ENCODE results near the gene PNMA6F. TPM values are rescaled to one million over a fixed set of nuclear protein-coding genes. Genes with fewer than 3 reads are reported as not detected.

Gene PNMA6F
- total RNA-seq, 2 donors from 2014 or later = not detected

- no peak overlapping the region for H3K27ac Mint-ChIP-seq
- peaks cover 5% of the 10 kb centered on the region for H3K27me3 Mint-ChIP-seq (ENCODE audit: low read depth)
- DNase-seq (no peak), ATAC-seq (replicated peaks in 1 of 2) (no peak)
- H3K4me3 Mint-ChIP-seq = no peak overlapping the region
- H3K9me3 Mint-ChIP-seq = no peaks in the 10 kb centered on the region
- H3K36me3 Mint-ChIP-seq (ENCODE audit: insufficient read depth in 2 of 2) = peaks cover 9 to 12% of the 10 kb centered on the region in 2 donors
- peaks cover 20% of the 10 kb centered on the region for H3K4me1 Mint-ChIP-seq (ENCODE audit: low read depth)
These were observed 26.0 kb upstream of the PNMA6F start for GRCh38 chrX:153347530-153347929.

DNA sequence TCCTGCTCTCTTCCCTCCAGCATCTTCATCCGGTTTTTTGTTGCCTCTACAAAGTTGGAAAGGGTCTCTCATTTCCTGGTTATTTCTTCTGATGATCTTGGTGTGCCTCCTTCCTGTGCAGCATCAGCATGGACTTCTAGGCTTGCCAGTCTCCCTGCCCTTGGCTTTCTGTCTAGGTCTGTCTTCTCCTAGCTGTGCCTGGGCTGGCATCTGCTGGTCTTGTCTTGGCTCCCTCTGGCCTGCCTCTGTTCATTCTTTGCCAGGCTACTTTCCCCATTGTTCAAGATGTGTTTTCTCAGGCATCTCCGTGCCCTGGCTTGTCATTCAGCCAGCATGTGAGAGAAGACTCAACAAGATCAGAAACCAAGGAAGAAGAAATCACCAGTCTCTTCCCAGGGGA lies 22.1 kb upstream of the PNMA6F start:
- peak overlapping the region; percentile 42 to 48 for H3K4me3 Mint-ChIP-seq
- no peak for DNase-seq

DNA sequence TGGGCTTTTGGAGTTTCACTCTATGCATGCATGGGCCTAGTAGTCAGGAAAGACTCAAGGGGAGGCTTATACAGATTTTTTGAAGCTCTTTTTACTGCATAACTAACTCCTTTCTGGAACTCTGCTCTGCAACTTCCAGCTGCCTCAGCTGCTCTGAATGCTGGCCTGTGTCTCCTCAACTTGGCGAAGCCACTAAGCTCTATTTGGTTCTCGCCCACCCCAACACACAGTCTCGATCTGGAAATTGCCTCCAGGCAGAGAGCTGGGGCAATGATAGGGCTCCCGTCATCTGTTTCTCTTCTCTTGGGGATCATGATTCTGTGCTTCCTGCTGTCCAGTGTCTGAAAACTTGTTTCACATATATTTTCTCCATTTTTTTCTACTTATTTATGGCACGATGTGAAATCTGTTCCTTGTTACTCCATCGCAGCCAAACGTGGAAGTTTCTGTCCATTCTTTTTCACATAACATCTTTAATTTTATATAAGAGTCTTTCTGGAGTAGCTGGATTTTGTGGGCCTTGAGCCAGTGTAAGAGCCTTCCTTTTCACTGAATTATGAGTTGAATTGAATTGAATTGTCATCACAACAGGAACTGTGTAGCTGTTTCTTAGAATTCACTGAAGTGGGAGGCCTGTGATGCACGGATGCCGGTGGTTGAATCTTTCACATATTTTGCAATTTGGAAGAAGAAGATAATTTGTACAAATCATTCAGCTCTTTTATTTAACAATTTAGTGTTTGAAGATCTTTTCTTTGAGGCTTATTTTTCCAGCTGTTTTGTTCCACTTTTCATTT lies 21.4 kb upstream of the PNMA6F start:
- Mint-ChIP-seq H3K4me3 (peak overlapping the region in 1 of 2 donors; percentile 42), H3K27ac (peak overlapping the region; percentile 97), H3K9me3 (no peaks in the 10 kb centered on the region), H3K36me3 (ENCODE audit: insufficient read depth in 2 of 2) (peaks cover 23 to 25% of the 10 kb centered on the region in 2 donors), H3K4me1 (ENCODE audit: low read depth) (peaks cover 48% of the 10 kb centered on the region), H3K27me3 (ENCODE audit: low read depth) (peaks cover 5% of the 10 kb centered on the region)
- no peak for DNase-seq
- peak in 1 of 2 donors; percentile 71 for ATAC-seq (replicated peaks in 1 of 2)

More for the DNA sequence above, 22.1 kb upstream of the PNMA6F start:
- no peak for ATAC-seq (replicated peaks in 1 of 2)
- H3K27ac Mint-ChIP-seq = peak overlapping the region; percentile 97
- peaks cover 41% of the 10 kb centered on the region for H3K4me1 Mint-ChIP-seq (ENCODE audit: low read depth)
- peaks cover 5% of the 10 kb centered on the region for H3K27me3 Mint-ChIP-seq (ENCODE audit: low read depth)
- H3K36me3 Mint-ChIP-seq (ENCODE audit: insufficient read depth in 2 of 2) = peaks cover 21 to 25% of the 10 kb centered on the region in 2 donors
- no peaks in the 10 kb centered on the region for H3K9me3 Mint-ChIP-seq

GRCh38 chrX:153340111-153340510 lies 18.5 kb upstream of the PNMA6F start:
- Mint-ChIP-seq H3K27me3 (ENCODE audit: low read depth) (peaks cover 5% of the 10 kb centered on the region), H3K4me1 (ENCODE audit: low read depth) (peaks cover 76% of the 10 kb centered on the region), H3K9me3 (no peaks in the 10 kb centered on the region), H3K4me3 (no peak overlapping the region), H3K36me3 (ENCODE audit: insufficient read depth in 2 of 2) (peaks cover 20 to 27% of the 10 kb centered on the region in 2 donors), H3K27ac (peak overlapping the region; percentile 63)
- DNase-seq = no peak
- no peak for ATAC-seq (replicated peaks in 1 of 2)

- no peak for ATAC-seq (replicated peaks in 1 of 2)
- Mint-ChIP-seq H3K36me3 (ENCODE audit: insufficient read depth in 2 of 2) (peaks cover 18 to 27% of the 10 kb centered on the region in 2 donors), H3K9me3 (no peaks in the 10 kb centered on the region), H3K27ac (no peak overlapping the region), H3K4me1 (ENCODE audit: low read depth) (peaks cover 78% of the 10 kb centered on the region), H3K27me3 (ENCODE audit: low read depth) (peaks cover 5% of the 10 kb centered on the region), H3K4me3 (no peak overlapping the region)
- no peak for DNase-seq
These were observed 18.1 kb upstream of the PNMA6F start for GRCh38 chrX:153339662-153340061.

DNA sequence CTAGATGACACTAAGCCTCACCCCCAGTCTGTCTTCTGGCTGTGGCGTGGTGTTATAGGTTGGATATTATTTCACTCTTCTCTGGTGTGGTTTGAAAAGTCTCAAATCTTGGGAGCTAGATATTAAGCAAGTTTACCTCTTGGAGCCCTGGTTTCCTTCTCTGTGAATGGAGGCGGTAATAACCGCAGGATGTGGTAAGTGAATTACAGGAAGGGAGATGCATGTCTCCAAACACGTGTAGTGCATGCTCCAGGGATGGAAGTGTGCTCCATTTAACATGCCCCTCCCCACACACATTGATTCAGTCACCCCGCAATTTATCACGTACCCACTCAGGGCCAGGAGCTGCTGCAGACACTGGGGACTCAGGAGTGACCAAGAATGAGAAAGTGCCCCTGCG lies 17.3 kb upstream of the PNMA6F start:
- peaks cover 75% of the 10 kb centered on the region for H3K4me1 Mint-ChIP-seq (ENCODE audit: low read depth)

DNA sequence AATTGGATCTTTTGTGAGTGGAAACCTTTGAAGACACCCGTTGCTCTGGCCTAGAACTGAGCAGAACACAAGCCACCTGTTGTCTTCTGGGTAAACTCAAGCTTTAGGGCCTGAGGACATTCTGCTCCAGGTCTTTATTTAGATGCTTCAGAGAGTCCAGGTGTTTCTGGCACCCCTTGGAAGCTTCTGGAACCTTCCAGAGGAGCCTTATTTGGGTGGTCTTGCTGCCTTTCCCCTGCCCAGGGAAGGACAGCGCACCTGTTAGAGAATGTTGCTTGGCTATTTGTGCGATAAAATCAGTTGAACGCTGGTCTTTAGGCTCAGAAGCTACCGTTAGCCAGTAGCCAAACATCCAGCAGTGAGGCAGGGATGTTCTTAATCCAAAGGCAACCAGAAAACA lies 15.4 kb upstream of the PNMA6F start:
- peak overlapping the region; percentile 24 for H3K27ac Mint-ChIP-seq
- H3K27me3 Mint-ChIP-seq (ENCODE audit: low read depth) = no peaks in the 10 kb centered on the region

More for the DNA sequence above, 17.3 kb upstream of the PNMA6F start:
- Mint-ChIP-seq H3K9me3 (no peaks in the 10 kb centered on the region), H3K27ac (no peak overlapping the region), H3K36me3 (ENCODE audit: insufficient read depth in 2 of 2) (peaks cover 19 to 25% of the 10 kb centered on the region in 2 donors), H3K4me3 (peak overlapping the region in 1 of 2 donors; percentile 85), H3K27me3 (ENCODE audit: low read depth) (peaks cover 5% of the 10 kb centered on the region)
- DNase-seq = no peak
- no peak for ATAC-seq (replicated peaks in 1 of 2)

GRCh38 chrX:153336121-153336894 lies 14.7 kb upstream of the PNMA6F start:
- no peaks in the 10 kb centered on the region for H3K27me3 Mint-ChIP-seq (ENCODE audit: low read depth)
- peak overlapping the region; percentile 84 to 85 for H3K4me3 Mint-ChIP-seq
- peak in 1 of 2 donors; percentile 6 for DNase-seq
- no peaks in the 10 kb centered on the region for H3K9me3 Mint-ChIP-seq
- H3K27ac Mint-ChIP-seq = peak overlapping the region; percentile 52
- no peak for ATAC-seq (replicated peaks in 1 of 2)
- H3K4me1 Mint-ChIP-seq (ENCODE audit: low read depth) = peaks cover 59% of the 10 kb centered on the region
- H3K36me3 Mint-ChIP-seq (ENCODE audit: insufficient read depth in 2 of 2) = peaks cover 15 to 16% of the 10 kb centered on the region in 2 donors

More for the DNA sequence above, 15.4 kb upstream of the PNMA6F start:
- DNase-seq (no peak), ATAC-seq (replicated peaks in 1 of 2) (no peak)
- H3K36me3 Mint-ChIP-seq (ENCODE audit: insufficient read depth in 2 of 2) = peaks cover 16 to 22% of the 10 kb centered on the region in 2 donors
- peaks cover 65% of the 10 kb centered on the region for H3K4me1 Mint-ChIP-seq (ENCODE audit: low read depth)
- H3K4me3 Mint-ChIP-seq = peak overlapping the region; percentile 49 to 85
- H3K9me3 Mint-ChIP-seq = no peaks in the 10 kb centered on the region

DNA sequence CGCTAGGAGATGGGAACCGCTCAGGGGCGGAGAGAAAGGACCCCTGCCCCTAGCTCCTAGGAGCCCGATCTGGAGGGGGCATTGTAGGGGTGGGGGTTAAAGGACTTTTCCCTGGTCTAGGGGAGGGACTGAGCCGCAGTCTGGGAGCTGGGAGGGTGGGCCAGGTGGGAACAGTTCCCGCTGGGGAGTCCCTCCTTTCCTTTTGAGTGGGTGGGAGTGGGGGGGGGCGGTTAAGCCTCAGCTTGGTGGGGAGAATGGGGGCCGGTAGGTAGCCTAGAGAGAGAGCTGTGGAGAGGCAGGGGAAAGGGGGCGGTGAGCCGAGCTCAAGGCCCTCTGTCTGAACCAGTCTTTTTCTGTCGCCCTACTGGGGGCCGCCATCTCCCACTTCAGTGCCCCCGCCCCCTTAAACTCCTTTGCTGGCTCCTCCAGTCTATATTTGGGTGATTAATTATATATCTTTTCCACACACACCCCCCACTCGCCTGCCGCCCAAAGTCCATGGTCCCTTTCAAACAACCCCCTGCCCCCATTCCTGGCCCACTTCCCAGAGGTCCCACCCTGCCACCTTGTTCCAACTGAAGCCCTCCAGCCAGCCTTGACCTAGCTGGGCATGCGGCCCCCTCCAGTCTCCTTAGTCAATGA lies 13.2 kb upstream of the PNMA6F start:
- no peak for ATAC-seq (replicated peaks in 1 of 2)
- Mint-ChIP-seq H3K4me3 (peak overlapping the region; percentile 84 to 85), H3K27ac (peak overlapping the region; percentile 54), H3K4me1 (ENCODE audit: low read depth) (peaks cover 50% of the 10 kb centered on the region), H3K27me3 (ENCODE audit: low read depth) (peaks cover 9% of the 10 kb centered on the region), H3K9me3 (no peaks in the 10 kb centered on the region), H3K36me3 (ENCODE audit: insufficient read depth in 2 of 2) (peaks cover 10 to 12% of the 10 kb centered on the region in 2 donors)
- no peak for DNase-seq

DNA sequence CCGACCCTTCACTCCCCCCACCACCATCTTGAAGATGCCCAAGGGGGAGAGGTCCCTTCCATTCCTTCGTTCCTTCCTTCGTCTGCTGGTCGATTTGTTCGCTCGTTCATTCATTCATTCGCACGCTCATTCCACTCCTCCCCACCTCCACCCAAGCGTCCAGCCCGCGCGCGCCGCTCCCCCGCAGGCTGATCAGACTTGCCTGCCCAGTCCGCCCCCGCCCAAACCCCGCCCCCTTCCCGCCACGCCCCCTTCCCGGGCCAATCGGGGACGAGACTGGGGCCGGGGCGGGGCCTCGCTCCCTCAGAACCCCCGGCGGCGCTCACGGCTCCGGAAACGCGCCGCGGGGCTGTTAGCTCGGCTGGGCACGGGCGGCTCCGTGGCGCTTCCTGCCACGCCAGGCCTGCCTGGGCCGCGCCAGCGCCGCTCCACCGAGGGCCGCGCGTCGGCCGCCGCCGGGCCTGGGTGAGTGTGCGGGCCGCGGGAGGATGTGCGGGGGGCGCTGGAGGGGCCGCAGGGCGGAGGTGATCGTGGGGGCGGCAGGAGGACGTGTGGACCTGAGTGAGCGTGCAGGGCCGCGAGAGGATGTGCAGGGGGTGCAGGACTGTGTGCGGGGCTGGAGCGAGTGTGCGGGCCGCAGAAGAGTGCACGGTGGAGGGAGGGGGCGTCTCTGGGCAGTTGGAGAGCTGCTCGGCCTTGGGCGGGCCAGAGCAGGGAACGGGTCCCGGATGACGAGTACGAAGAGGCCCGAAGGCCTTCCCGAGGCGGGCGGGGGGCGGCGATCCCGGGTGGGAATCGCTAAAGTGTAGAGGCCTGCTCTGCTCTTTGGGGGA lies 12.5 kb upstream of the PNMA6F start, which contains the start of gene ZNF275:
Gene ZNF275, plus strand, starts transcription at position 333 of the 833 bp plus-strand sequence. CDS start 2,527 bp downstream, outside the sequence.
- peaks cover 8 to 11% of the 10 kb centered on the region in 2 donors for H3K36me3 Mint-ChIP-seq (ENCODE audit: insufficient read depth in 2 of 2)

DNA sequence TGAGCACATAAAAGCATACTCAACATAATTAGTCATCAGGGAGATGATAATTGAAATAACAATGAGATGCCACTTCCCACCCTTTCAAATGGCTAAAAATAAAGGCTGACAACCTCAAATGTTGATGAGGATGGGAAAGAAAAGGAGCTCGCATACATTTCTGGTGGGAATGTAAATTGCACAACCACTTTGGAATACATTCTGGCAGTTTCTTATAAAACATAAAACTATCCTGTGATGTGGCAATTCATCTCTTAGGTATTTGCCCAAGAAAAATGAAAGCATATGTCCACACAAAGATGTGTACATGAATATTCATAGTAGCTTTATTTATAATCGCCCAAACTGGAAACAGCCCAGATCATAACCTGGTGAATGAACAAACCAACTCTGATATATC lies 11.7 kb upstream of the PNMA6F start:
- Mint-ChIP-seq H3K36me3 (ENCODE audit: insufficient read depth in 2 of 2) (peaks cover 4 to 5% of the 10 kb centered on the region in 2 donors), H3K27me3 (ENCODE audit: low read depth) (peaks cover 19% of the 10 kb centered on the region), H3K4me3 (peak overlapping the region; percentile 85 to 89), H3K9me3 (no peaks in the 10 kb centered on the region), H3K27ac (no peak overlapping the region), H3K4me1 (ENCODE audit: low read depth) (peaks cover 41% of the 10 kb centered on the region)
- ATAC-seq (replicated peaks in 1 of 2) (no peak), DNase-seq (no peak)

More for the DNA sequence above, 12.5 kb upstream of the PNMA6F start, which contains the start of gene ZNF275:
- H3K27ac Mint-ChIP-seq = peak within 1 kb of the TSS; percentile 54
- DNase-seq (peak; percentile 83 to 85), ATAC-seq (replicated peaks in 1 of 2) (peak; percentile 97 to 98)
- H3K4me1 Mint-ChIP-seq (ENCODE audit: low read depth) = peaks cover 48% of the 10 kb centered on the region
- H3K27me3 Mint-ChIP-seq (ENCODE audit: low read depth) = peaks cover 11% of the 10 kb centered on the region
- peak within 1 kb of the TSS; percentile 85 to 89 for H3K4me3 Mint-ChIP-seq
- H3K9me3 Mint-ChIP-seq = no peaks in the 10 kb centered on the region

GRCh38 chrX:153327561-153327960 lies 6.0 kb upstream of the PNMA6F start:
- Mint-ChIP-seq H3K9me3 (no peaks in the 10 kb centered on the region), H3K36me3 (ENCODE audit: insufficient read depth in 2 of 2) (no peaks in the 10 kb centered on the region), H3K27me3 (ENCODE audit: low read depth) (peaks cover 62% of the 10 kb centered on the region), H3K27ac (no peak overlapping the region), H3K4me1 (ENCODE audit: low read depth) (no peaks in the 10 kb centered on the region), H3K4me3 (no peak overlapping the region)
- ATAC-seq (replicated peaks in 1 of 2) (no peak), DNase-seq (no peak)

Measured in activated T-cell treated with anti-CD3 and anti-CD28 coated beads, Interleukin-2, amount 50 U/mL, for 72 hours (primary cell).